GM12801 (cell line): Measurements from ENCODE around the gene WWOX.

Source experiments
- CTCF ChIP-seq: IDR thresholded peaks from one replicate; pipeline ENCODE4 v1.5.1; 2011; ENCODE audit warnings: control low read depth; ENCODE audit not compliant: insufficient read length; ENCODE audit errors: extremely low read depth

WWOX gene

GRCh38 chr16:78656887-78657286 lies 557.4 kb downstream of the WWOX start:
- no peak for TF ChIP-seq CTCF

DNA sequence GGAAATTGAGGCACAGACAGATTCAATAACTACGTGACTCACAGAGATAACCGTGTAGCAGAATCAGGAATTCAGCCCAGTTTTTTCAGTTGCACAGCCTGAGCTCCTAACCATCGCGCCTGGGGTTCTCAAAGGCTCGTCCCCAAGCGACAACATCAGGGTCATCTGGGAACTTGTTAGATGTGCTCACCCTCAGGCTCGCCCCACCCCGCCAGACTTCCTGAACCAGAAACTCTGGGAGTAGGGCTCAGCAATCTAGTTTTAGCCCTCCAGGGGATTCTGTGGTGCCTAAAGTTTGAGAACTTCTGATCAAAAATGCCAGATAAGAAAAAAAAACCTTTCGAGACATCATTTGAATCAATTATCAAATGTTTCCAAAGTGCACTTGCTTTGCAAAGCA lies 559.8 kb downstream of the WWOX start:
- TF ChIP-seq CTCF = no peak

DNA sequence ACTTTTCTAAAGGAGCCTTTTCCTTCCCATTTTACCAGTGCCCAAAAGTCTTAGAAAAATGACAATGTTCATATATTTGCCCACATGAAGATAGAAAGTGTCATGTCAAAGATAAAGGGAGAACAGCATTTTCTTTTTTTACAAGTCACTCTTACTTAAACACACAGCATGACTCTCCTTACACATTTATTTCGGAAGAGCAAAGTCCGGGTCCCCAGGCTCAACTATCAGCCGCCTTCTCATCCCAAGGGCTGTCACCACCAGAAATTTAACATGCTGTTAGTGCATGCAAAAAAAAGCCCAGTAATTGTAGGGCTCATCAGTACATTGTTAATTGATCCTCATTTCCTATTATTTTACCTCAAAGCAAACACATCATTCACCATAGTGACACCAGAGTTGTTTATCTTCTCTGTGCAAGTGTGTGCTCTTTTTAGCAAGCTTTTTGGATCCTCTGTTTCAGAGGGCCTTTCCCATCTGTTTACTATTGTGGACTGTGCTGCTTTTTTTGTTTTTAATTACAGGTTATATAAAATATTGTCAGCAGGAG lies 560.3 kb downstream of the WWOX start:
- TF ChIP-seq CTCF = no peak

GRCh38 chr16:78660795-78661194 lies 561.3 kb downstream of the WWOX start:
- TF ChIP-seq CTCF = no peak

GRCh38 chr16:78663690-78664089 lies 564.2 kb downstream of the WWOX start:
- TF ChIP-seq CTCF = no peak

GRCh38 chr16:78664811-78665772 lies 565.6 kb downstream of the WWOX start:
- TF ChIP-seq CTCF = no peak

DNA sequence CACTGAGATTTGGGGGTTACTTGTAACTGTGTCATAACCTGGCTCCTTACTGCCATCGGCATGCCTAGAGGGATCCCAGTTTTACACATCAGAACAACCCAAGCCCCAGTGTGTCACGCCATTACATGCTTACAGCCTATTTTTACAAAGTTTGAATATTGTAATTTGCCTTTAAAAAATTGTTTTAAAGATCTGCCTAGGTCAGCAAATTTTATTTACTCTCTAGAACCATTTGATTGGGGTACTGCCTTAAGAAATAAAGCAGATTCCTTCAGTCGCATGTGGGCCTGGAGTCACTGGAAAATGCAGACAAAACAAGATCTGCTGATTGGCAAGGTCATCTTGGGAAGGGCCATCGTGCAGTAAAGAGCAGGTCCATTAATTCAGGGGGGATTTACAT lies 566.9 kb downstream of the WWOX start:
- TF ChIP-seq CTCF = no peak
